ENCODE measurements around the gene PLXNA4.

PLXNA4 gene

DNA sequence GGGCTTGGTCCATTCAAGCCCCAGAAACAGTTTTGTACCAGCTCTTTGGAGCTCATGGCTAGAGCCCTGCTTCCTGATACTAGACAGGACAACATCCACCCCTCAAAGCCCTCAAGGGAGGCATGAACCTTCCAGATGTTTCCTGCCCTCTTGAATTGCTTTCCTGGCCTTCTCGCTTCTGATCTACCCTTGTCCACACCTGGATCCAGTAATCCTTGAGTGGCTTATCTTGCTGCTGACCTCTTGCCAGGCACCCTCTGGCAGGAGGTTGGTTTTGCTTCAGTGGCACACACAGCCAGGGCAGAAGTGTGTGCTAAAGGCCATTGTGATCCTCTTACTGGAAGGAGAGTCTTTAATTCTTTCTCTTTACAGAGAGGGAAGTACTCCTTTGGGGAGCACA is 495.8 kb downstream of the PLXNA4 start:
- no peak overlapping the region for H3K4me3 ChIP-seq (ENCODE audit: low read depth, low read length)
- no peak for DNase-seq (ENCODE audit: low read depth)
- TF ChIP-seq, protein P1, sequence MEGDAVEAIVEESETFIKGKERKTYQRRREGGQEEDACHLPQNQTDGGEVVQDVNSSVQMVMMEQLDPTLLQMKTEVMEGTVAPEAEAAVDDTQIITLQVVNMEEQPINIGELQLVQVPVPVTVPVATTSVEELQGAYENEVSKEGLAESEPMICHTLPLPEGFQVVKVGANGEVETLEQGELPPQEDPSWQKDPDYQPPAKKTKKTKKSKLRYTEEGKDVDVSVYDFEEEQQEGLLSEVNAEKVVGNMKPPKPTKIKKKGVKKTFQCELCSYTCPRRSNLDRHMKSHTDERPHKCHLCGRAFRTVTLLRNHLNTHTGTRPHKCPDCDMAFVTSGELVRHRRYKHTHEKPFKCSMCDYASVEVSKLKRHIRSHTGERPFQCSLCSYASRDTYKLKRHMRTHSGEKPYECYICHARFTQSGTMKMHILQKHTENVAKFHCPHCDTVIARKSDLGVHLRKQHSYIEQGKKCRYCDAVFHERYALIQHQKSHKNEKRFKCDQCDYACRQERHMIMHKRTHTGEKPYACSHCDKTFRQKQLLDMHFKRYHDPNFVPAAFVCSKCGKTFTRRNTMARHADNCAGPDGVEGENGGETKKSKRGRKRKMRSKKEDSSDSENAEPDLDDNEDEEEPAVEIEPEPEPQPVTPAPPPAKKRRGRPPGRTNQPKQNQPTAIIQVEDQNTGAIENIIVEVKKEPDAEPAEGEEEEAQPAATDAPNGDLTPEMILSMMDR (conservative IDR thresholded peaks at IDR 0.05; ENCODE audit: low read depth, low read length), result no peak

DNA sequence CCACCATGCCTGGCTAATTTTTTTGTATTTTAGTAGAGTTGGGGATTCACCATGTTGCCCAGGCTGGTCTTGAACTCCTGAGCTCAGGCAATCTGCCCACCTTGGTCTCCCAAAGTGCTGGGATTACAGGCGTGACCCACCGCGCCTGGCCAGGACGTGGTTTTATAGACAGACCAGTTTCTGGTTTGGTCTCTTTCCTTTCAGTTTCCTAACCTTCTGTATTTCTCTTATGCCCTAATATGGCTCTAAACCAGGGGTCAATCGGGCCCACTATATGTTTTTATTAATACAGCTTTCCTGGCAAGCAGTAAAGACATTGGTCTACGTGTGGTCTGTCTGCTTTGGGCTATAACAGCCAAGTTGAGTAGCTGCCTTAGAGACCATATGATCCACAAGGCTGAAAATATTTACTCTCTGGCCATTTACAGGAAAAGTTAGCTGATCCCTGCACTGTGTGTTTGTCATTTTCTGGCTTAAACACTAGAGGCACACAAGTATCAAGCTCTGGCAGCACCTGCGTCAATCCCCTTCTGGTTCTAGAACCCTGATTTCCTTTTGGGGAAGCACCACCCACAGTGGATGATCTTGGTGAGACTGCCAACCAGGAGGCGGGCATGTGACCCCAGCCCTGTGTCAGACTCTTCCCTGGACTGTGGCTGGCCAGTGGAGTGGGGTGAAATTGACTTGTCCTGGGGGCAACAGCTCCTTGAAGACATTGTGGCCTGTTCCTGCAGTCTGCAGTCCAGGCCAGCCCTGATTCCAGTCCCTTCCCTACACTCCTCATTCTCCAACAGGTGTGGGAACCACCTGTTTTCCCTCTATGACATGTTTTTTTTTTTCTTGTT is 497.2 kb downstream of the PLXNA4 start:
- no peak for DNase-seq (ENCODE audit: low read depth)
- no peak overlapping the region for H3K4me3 ChIP-seq (ENCODE audit: low read depth, low read length)
- TF ChIP-seq, protein P1 (conservative IDR thresholded peaks at IDR 0.05; ENCODE audit: low read depth, low read length), result no peak

DNA sequence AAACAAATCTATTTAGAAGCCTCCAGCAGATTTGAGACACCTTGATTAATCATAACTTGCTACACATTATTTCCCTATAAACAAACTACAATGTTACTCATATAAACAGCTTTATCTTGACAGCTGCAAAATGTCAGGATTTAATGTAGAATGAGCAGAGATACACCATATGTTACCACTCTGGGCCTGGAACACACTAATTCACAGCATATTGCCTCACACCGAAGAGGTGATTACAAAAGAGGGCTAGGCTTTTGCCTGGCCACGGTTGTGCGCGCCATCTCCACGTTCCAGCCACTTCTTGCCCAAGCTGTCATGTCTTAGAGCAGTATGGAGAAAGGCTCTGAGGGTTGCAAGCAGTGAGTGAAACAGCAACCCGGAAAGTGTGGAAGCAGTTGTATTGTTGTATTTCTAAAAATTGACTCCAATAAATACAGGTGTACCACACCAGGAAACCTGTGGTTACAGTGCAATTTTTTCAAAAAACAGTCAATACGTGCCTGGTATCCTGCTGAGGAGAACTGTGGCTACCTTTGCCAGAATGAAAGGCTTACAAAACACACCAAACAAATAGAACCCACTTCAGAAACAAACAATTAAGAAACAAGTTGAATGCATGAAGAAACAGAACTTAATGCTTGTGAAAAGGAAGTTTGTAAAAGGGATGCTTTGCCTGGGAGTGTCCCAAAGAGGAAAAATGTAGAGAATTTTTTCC is 498.1 kb downstream of the PLXNA4 start:
- DNase-seq (ENCODE audit: low read depth), result no peak
- no peak overlapping the region for H3K4me3 ChIP-seq (ENCODE audit: low read depth, low read length)
- TF ChIP-seq, protein P1 (conservative IDR thresholded peaks at IDR 0.05; ENCODE audit: low read depth, low read length), result no peak

DNA sequence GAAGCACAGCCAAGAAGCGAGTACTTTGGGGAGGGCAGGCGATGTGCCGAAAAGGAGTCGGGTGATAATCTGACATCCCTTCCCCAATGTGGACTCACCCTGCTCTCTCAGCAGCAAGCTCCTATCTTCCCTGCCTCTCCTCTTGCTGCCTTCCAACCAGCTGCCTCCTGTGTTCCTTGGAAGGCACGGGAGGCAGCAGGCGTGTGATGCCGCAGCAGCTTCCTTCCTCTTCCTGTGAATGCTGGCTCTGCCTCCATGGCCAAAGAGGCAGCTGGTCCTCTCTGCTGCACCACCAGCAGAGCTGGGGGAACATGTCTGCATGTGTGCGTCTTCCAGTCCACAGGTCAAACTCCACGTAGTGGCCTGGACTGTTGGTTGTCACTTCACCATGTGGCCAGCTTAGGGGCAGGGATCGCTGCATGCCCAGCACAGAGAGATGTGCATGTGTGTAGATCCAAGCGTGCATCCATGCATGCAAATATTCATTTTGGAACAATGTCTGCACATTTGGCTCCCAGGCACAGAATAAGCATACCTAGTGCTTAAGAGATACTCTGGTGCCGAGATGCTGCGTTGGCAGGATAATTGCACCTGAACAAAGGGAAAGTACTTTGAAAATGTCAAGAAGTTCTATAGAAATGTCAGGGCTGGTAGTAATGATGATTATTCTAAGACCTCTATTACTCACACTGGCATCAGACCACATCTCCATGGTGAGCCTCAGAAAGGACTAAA is 499.8 kb downstream of the PLXNA4 start:
- TF ChIP-seq, protein P1 (conservative IDR thresholded peaks at IDR 0.05; ENCODE audit: low read depth, low read length), result no peak

DNA sequence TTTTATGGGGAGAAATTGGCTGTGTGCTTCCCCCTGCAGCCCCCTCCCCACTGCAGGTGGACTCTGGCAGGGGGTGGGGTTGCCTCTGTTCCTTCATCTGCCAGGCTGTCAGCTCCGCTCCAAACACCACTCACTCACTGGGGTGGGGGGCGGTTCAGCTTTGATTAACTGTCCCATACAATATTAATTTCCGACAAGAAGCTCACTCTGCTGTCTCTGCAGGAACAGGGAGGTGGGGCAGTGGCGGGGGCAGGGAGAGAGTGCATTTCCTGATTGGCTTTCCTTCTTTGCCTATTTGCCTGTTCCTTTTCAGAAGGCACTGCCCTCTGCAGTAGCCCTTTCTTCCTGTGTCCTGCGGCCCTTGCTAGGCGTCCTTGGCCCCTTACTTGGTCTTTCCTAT is 500.8 kb downstream of the PLXNA4 start:
- TF ChIP-seq, protein P1 (conservative IDR thresholded peaks at IDR 0.05; ENCODE audit: low read depth, low read length), result no peak
- DNase-seq (ENCODE audit: low read depth), result no peak
- no peak overlapping the region for H3K4me3 ChIP-seq (ENCODE audit: low read depth, low read length)

More for the DNA sequence above, 499.8 kb downstream of the PLXNA4 start:
- H3K4me3 ChIP-seq (ENCODE audit: low read depth, low read length), result no peak overlapping the region
- no peak for DNase-seq (ENCODE audit: low read depth)

DNA sequence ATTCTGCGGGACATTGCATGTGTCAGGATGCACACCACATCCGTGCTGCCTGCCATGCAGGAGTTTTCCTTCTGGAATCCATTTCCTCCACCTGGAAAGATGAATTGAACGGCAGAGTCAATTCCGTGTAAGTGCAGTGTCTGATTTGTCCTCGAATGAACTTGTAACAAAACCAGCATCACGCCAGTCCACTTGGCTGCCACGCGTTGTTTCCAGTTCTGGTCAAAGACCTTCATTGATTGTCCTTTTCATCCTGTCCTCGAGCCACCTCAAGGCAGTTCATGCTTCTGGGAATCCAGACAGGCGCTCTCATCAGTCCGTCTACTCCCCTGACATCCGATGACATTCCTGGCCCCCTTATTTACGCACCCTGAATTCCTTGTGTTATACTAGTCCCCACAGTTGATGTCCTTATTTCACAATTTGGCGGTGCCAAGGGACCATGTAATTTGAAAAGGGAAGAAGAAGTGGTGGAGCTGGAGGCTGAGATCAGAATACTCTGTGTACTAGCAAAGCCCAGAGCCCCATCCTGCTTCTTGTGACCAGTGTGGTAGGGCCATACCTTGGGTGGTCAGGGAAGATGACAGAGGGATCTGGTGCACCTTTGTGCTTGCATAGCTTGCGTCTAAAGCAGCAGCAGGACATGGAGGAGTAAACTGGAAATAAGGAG is 502.2 kb downstream of the PLXNA4 start:
- DNase-seq (ENCODE audit: low read depth), result no peak
- TF ChIP-seq, protein P1 (conservative IDR thresholded peaks at IDR 0.05; ENCODE audit: low read depth, low read length), result no peak

More for the DNA sequence above, 502.2 kb downstream of the PLXNA4 start:
- no peak overlapping the region for H3K4me3 ChIP-seq (ENCODE audit: low read depth, low read length)

Data from choroid plexus epithelial cell (primary cell).